ENCODE results near the gene MCRIP2. TPM values are rescaled to one million over a fixed set of nuclear protein-coding genes. Genes with fewer than 3 reads are reported as not detected.
A peak's percentile ranks its signal among the peaks of the same experiment; 100 is the strongest.
"Not testable (repeated sequence)": the region's sequence is repeated elsewhere in the genome, so short reads cannot be mapped to it uniquely, and the experiment has no call there.

MCRIP2 gene
- total and polyA plus RNA-seq, 3 donors from 2014 or later: 78.2 to 134 (median 83.1) TPM

GRCh38 chr16:685967-686366, 44.3 kb downstream of the MCRIP2 start:
- no peak for DNase-seq
- Histone ChIP-seq H3K9me3 (no peaks in the 10 kb centered on the region), H3K27me3 (no peaks in the 10 kb centered on the region), H3K4me1 (peaks cover 42% of the 10 kb centered on the region), H3K27ac (no peak overlapping the region), H3K36me3 (ENCODE audit: low read depth, missing control alignments) (no peaks in the 10 kb centered on the region), H3K4me3 (no peak overlapping the region)
- 79% methylated on average over 10 of the region's 10 CpGs; no CpG with 5 or more reads in 1 of the 2 donors for WGBS, 2 donors
- no peak for TF ChIP-seq POLR2A (IDR thresholded peaks at IDR 0.05)
- TF ChIP-seq, protein P1, sequence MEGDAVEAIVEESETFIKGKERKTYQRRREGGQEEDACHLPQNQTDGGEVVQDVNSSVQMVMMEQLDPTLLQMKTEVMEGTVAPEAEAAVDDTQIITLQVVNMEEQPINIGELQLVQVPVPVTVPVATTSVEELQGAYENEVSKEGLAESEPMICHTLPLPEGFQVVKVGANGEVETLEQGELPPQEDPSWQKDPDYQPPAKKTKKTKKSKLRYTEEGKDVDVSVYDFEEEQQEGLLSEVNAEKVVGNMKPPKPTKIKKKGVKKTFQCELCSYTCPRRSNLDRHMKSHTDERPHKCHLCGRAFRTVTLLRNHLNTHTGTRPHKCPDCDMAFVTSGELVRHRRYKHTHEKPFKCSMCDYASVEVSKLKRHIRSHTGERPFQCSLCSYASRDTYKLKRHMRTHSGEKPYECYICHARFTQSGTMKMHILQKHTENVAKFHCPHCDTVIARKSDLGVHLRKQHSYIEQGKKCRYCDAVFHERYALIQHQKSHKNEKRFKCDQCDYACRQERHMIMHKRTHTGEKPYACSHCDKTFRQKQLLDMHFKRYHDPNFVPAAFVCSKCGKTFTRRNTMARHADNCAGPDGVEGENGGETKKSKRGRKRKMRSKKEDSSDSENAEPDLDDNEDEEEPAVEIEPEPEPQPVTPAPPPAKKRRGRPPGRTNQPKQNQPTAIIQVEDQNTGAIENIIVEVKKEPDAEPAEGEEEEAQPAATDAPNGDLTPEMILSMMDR (IDR thresholded peaks at IDR 0.05): peak in 1 of 3 experiments; percentile 11
- intact Hi-C loops (cut with DNase I; ENCODE audit: low total_unique reads): no loop called here

DNA sequence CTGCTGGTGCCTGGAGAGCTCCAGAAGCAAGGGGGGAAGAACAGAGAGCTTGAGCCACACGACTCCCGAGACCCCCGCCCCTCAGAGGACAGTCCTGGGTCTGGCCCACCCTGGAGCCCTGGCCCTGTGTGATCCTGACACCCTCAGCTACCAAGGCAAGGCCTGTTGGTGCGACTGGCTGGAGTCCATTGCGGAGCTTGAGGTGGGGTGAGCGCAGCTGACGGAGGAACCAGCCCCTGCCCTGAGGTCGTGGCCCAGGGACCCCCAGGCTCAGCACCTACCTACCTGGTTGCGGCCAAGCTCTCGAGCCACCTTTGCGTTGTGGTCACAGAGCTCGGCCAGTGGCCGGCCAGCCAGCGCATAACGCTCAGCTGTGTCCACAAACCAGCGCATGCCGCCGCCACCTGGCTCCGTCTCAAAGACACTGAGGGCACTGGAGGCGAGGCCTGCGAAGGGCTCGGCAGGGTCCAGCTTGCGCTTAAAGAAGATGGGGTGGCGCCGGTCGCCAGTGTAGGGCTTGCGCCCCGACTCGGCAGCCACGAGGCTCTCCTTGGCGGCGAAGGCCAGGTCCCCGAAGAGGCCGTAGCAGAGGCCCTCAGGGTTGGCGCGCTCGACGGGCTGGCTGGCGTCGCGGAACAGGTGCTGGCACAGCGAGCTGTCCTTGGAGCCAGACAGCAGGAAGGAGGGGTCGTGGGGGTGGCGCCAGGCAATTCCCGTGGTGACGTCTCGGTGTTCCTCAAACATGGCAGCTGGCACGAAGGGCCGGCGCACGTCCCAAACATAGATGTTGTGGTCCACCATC, 45.0 kb downstream of the MCRIP2 start:
- intact Hi-C loops (cut with DNase I; ENCODE audit: low total_unique reads): no loop called here
- Histone ChIP-seq H3K4me1 (peaks cover 35% of the 10 kb centered on the region), H3K9me3 (no peaks in the 10 kb centered on the region), H3K36me3 (ENCODE audit: low read depth, missing control alignments) (no peaks in the 10 kb centered on the region), H3K27ac (no peak overlapping the region), H3K4me3 (no peak overlapping the region), H3K27me3 (no peaks in the 10 kb centered on the region)
- TF ChIP-seq, protein P1 (IDR thresholded peaks at IDR 0.05): no peak
- WGBS, 2 donors: 92% methylated on average over 51 of the region's 51 CpGs; no CpG with 5 or more reads in 1 of the 2 donors
- DNase-seq: no peak

- Histone ChIP-seq H3K27me3 (no peaks in the 10 kb centered on the region), H3K9me3 (no peaks in the 10 kb centered on the region), H3K27ac (no peak overlapping the region), H3K36me3 (ENCODE audit: low read depth, missing control alignments) (no peaks in the 10 kb centered on the region), H3K4me3 (no peak overlapping the region), H3K4me1 (peaks cover 33% of the 10 kb centered on the region)
- WGBS, 2 donors: 87 to 94% methylated on average over 18 to 19 of the region's 19 CpGs
- DNase-seq: no peak
- TF ChIP-seq, protein P1 (IDR thresholded peaks at IDR 0.05): no peak
- no peak for TF ChIP-seq POLR2A (IDR thresholded peaks at IDR 0.05)
- intact Hi-C loops (cut with DNase I; ENCODE audit: low total_unique reads): no loop called here
These were observed 45.9 kb downstream of the MCRIP2 start for GRCh38 chr16:687499-687898.

GRCh38 chr16:689175-689897, 47.7 kb downstream of the MCRIP2 start:
- Histone ChIP-seq H3K4me3 (peak overlapping the region; percentile 86 to 97), H3K27me3 (no peaks in the 10 kb centered on the region), H3K4me1 (peaks cover 25% of the 10 kb centered on the region), H3K9me3 (no peaks in the 10 kb centered on the region), H3K27ac (peak overlapping the region; percentile 73 to 74), H3K36me3 (ENCODE audit: low read depth, missing control alignments) (no peaks in the 10 kb centered on the region)
- TF ChIP-seq, protein P1 (IDR thresholded peaks at IDR 0.05): no peak
- TF ChIP-seq POLR2A (IDR thresholded peaks at IDR 0.05): no peak
- no peak for DNase-seq
- WGBS, 2 donors: 80 to 85% methylated on average over 16 to 26 of the region's 26 CpGs
- intact Hi-C loops (cut with DNase I; ENCODE audit: low total_unique reads): no loop called here

DNA sequence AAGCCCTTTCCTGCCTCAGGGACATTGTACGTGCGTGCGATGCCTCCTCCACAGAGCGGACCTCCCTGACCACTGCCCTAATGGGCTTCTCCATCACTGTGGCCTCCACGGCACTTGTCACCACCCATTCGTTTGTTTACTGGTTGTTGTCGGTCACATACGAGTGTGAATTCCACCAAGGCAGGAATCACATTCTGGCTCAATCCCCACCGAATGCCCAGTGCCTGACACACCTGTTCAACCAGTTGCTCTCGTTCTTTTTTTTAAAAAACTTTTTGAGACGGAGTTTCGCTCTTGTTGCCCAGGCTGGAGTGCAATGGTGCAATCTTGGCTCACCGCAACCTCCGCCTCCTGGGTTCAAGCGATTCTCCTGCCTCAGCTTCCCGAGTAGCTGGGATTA, 49.6 kb downstream of the MCRIP2 start:
- H3K36me3 ChIP-seq (ENCODE audit: low read depth, missing control alignments); H3K27me3 ChIP-seq; H3K4me3 ChIP-seq; DNase-seq; H3K27ac ChIP-seq; H3K9me3 ChIP-seq; intact Hi-C loops (cut with DNase I; ENCODE audit: low total_unique reads): not testable (repeated sequence)
- WGBS, 2 donors: 75 to 85% methylated on average over 16 of the region's 16 CpGs
- H3K4me1 ChIP-seq: peaks cover 19% of the 10 kb centered on the region

Data from testis (tissue), 3 donors.